NOMO-1 treated with dmso at 0.1 percent for 144 hours (cell line): ENCODE data around the gene SLC25A22.

Source experiments
- DNase-seq: peaks from one replicate; lab custom pipeline; 2025; ENCODE audit not compliant: unreplicated experiment; lab: John Stamatoyannopoulos, UW

Gene SLC25A22

GRCh38 chr11:798093-798713, at the start of gene SLC25A22:
SLC25A22 (minus strand) TSS chr11:798281; CDS start chr11:795006, 3,275 bp downstream.
- peak; percentile 67 for DNase-seq

GRCh38 chr11:847876-848275, 49.8 kb upstream of the SLC25A22 start:
- no peak for DNase-seq

GRCh38 chr11:846496-847098, 48.5 kb upstream of the SLC25A22 start:
- no peak for DNase-seq

GRCh38 chr11:845872-846495, 47.9 kb upstream of the SLC25A22 start:
- no peak for DNase-seq

GRCh38 chr11:844693-845644, 46.9 kb upstream of the SLC25A22 start:
- DNase-seq, result no peak

- DNase-seq, result no peak
Measured at GRCh38 chr11:843818-844692, 46.0 kb upstream of the SLC25A22 start.

- no peak for DNase-seq
Measured at GRCh38 chr11:843086-843734, 45.1 kb upstream of the SLC25A22 start.

- peak; percentile 73 for DNase-seq
Measured at GRCh38 chr11:842370-843002, 44.4 kb upstream of the SLC25A22 start, which contains the start of the genes POLR2L and TSPAN4. POLR2L (minus strand) TSS chr11:842529; CDS start chr11:842508, 21 bp downstream. TSPAN4 (plus strand) TSS chr11:842852; CDS start chr11:850305, 7,453 bp downstream.

- DNase-seq, result no peak
Measured at GRCh38 chr11:841981-842369, 43.9 kb upstream of the SLC25A22 start.

GRCh38 chr11:839875-840617, 42.0 kb upstream of the SLC25A22 start:
- DNase-seq, result no peak

GRCh38 chr11:839280-839623, 41.2 kb upstream of the SLC25A22 start:
- DNase-seq, result no peak

- DNase-seq, result no peak
Measured at GRCh38 chr11:838441-839279, 40.6 kb upstream of the SLC25A22 start.

GRCh38 chr11:837990-838307, 39.9 kb upstream of the SLC25A22 start:
- DNase-seq, result no peak

- DNase-seq, result no peak
Measured at GRCh38 chr11:837189-837989, 39.3 kb upstream of the SLC25A22 start.

- no peak for DNase-seq
Measured at GRCh38 chr11:836700-837099, 38.6 kb upstream of the SLC25A22 start.

- DNase-seq, result no peak
Measured at GRCh38 chr11:836274-836673, 38.2 kb upstream of the SLC25A22 start.
